OCI-LY3 (cell line): ENCODE data around the gene ACACA.

ENCODE experiments used
- CTCF ChIP-seq: fragments of 200-600, 300-600 bp; sonication (generic); IDR thresholded peaks from 2 replicates; pipeline ENCODE4 v1.5.1; 2014; ENCODE audit warnings: antibody characterized with exemption, low read length, low read depth
- EZH2phosphoT487 ChIP-seq: fragments of 200-600 bp; shearing (Covaris generic); IDR thresholded peaks from 2 replicates; pipeline ENCODE4 v1.6.1; 2018; ENCODE audit warnings: antibody characterized with exemption, mixed run types, low read depth

DNA sequence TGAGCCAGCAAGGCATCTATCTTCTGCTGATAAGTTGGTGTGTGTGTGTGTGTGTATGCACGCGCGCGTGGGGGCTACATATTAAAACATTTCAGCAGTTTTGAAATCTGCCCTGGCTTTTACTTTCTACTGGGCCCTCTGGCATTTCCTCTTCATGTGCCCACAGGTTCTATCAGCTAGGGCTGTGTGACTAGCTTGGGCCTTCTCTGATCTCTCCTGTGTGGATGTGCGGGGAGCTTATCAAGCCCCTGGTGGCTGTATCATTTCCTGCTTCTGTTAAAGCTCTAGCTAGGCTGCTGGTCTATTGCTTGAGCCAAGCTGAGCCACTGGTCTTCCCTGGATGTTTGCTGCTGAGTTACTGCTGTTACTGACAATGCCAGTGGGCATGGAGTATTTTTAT lies 325.3 kb downstream of the ACACA start:
- TF ChIP-seq CTCF (no peak), EZH2phosphoT487 (no peak)
